NK-92 treated with Interleukin-12 subunit alpha and Interleukin-12 subunit beta, amount 100 ng/mL, for 24 hours (cell line): ENCODE data around the gene IMP4.

ENCODE experiments used
- DNase-seq: peaks from one replicate; lab custom pipeline; 2025; lab: John Stamatoyannopoulos, UW

The IMP4 gene

DNA sequence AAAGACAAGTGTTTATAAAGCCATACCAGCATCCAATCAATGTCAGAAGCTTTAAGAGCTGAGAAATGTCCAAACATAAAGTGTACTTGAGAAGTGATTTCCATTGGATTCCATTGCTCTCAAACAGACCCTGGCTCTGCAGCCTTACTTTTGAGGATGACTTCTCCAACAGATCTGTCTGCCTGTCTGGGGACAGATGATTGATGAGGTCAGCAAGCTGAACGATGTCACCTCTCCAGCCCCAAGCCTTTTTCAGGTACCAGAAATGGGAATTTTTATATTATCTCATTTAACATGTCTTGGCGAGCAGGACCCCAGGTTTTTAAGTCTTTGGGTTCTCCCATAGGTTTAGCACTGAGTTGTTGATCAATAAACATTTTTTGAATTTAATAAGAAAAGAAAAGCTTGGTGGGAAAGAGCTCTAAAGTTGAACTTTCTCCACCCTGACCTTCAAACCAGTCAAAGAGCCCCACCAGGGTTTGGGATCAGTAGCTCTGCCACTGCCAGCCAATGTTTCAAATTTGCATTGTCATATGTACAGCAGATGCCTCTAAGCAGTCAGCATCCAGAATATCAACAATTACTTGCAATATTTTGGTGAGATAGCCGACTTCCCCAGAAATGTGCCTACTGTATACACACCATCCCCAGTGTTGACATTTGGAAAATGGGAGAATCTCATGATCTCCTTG is 35.7 kb downstream of the IMP4 start:
- DNase-seq: no peak

DNA sequence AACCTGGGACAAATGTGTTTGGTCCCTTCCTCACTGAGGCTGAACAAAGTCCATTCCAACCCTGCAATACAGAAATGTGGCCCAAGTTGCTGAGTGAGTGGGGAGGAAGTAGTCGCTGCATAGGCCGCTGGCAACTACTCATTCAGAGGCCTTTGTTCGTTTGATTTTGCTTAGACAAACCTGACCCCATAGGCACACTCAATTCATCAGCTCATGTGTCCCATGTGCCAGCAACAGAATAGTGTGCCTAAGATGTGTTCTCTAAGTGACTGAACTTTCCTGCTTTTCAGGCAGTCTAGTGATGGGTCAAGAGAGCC is 36.2 kb downstream of the IMP4 start:
- DNase-seq: no peak

DNA sequence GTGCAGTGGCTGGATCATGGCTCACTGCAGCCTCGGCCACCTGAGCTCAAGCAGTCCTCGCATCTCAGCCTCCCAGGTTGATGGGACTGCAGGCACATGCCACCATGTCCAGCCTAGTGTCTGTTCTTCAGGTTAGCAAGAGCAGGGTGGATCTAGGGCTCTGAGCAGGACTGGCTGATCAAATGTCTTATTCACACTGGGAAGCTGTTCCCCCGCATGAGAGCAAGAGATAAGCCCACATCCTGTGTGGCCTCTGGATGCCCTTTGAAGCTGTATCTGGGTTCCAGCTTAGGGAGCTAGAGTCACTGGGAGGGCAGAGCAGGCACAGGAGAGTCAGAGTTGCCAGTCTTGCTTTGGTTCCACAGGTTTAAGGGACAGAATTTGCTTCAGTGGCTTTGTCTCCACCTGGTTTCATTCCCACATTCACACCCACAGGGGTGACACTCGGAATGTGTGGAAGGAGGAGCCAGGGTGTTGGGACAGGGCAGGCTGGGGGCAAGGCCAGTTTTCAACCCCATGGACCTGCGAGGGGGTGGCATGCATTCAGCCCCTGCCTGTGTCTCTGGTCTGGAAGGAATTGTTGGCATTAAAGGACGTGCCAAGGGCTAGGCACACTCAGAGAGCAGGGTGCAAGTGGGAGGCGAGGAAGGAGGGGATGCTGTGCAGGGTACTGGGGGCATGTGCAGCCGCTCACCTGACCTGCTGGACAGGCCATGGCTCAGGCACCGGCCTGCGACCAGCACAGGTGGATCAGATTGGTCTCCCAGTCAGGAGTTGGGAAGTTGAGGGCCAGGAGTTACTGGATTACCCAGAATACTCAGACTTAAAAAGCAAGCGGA is 37.6 kb downstream of the IMP4 start:
- DNase-seq: no peak

DNA sequence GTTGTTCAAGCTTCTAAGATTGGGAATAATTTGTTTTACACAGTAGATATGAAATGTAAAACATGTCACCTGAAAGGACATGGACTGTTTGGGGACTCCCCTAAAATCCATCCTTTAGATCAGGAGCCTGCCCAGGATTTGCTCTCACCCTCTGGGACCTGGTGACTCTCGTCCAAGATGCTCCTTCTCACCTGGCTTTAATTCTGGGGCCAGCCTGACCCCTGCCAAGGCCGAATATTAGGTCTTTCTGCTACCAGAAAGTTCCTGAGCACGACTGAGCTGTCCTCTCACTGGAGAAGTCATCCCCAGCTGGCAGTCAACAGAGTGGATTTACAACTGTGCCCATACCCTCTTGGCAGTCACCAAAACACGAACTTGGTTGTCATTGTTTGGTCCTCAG is 38.4 kb downstream of the IMP4 start:
- DNase-seq: no peak

DNA sequence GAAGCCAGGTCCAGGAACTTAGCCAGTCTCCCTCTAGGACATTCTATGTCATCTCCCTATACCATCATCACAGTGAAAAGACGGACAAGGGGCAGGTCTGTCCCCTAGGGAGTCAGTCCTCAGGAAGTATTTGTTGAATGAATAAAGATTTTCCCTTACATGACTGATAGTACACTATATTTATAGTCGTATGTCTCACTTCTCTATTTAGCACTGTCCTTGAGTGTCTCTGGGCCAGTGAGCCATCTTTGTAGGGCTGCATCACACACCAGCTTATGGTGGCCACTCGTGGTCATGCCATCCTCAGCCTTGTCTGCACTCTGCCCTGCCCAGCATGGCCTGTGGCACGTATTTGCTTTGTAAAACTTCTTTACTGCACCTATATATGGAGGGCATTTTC is 38.9 kb downstream of the IMP4 start:
- no peak for DNase-seq

DNA sequence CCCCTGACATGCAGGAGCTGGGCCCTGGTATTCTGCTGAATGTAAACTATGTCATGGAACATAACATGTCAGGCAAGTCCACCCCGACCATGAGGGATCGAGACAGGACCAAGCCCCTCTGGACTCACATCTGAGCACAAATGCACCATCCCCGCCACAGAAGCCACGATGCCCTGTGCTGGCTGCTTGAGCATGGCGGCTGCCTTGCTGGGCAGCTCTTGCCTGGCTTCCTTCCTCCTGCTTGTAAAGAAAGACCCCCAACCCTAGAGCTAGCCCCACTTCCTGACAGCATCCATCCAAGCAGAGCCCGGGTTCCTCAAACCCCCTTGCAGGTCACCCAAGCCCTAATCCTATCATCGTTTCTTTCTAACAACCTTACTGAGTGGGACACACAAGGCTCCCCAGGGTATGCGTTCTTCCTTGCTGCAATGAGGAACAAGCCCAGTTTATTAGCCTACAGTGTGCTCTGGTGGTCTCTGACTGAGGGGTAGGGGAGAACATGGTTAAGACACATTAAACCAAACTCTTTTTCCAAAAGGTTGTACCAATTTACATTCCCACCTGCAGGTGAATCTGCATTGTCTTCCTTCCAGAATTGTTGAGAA is 39.7 kb downstream of the IMP4 start:
- no peak for DNase-seq

DNA sequence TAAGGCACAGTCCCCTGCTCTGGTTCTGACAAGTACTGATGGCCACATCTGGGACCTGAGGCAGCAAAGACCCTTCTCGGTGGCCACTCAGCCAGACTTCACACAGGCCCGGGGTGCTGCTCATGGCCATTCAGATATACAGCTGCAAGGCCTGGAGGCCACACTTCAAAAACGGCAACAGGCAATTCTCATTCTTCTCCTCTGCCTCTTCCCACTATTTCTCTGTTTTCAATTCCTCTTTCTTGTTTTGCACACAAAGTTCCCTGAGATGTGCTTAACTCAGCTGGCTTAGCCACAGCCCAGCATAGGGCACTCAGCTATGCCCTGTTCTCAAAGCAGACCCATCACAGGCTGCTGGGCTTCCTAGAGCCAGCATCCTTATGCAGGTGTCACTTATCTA is 43.0 kb downstream of the IMP4 start:
- no peak for DNase-seq

DNA sequence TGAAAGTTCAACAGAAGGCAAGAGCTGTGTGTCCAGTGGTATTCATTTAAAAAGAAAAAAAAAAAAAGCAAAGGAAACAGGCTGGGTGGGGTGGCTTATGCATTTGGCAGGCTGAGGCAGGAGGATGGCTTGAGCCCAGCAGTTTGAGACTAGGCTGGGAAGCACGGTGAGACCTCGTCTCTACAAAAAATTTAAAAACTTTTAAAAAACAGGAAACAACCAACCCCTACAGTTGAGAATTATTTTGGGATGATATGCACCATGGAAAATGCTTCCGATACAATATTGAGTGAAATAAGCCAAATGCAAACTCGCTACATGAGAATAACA is 44.3 kb downstream of the IMP4 start:
- no peak for DNase-seq

DNA sequence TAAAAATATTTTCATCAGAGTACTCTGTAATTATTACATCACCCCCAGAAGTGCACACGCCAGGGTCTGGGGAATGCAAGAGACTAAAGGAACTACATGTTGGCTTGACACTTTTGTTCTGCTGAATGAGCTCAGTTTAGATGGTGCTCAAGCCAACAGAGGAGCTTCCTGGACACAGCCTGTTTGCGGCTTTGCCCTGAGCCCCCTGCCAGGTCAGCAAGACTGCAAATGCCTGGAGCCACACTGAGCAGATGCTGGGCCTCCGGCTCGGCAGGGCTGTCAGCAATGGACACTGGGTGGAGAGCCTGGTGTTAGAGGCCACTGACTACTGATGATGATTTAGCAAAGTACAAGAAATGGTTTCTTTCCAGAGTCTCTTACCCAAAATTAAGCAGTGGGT is 45.1 kb downstream of the IMP4 start:
- DNase-seq: no peak

DNA sequence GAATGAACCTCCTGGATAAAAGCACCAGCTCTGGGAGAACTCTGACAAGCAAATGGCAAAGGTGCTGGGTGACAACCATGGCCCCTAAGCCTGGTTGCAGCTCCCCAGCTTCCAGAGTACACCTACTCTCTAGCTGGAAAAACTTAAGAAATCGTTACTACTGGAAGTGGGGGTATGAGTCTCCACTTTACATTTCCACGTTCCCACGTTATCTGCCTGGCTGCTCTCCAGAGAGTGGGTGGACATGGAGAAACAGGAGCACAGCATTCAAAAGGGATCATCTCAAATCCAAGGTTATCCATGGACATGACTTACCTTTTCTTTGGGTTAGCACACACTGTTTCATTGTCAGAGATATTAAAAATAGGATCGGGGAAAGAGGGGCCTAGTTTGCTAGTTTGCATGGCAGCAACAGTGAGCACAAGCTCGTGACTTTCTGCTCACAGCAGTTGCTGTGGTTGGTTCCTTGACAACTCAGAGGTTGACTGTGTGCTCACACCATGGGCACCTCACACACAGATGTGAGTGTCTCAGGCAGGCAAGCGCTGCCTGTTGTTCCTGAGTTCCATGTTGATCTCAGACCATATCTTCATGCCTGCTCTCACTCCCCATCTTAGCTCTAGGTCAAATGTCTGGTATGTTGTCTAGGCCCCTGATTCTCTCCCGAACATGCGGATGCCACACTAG is 45.7 kb downstream of the IMP4 start:
- no peak for DNase-seq

DNA sequence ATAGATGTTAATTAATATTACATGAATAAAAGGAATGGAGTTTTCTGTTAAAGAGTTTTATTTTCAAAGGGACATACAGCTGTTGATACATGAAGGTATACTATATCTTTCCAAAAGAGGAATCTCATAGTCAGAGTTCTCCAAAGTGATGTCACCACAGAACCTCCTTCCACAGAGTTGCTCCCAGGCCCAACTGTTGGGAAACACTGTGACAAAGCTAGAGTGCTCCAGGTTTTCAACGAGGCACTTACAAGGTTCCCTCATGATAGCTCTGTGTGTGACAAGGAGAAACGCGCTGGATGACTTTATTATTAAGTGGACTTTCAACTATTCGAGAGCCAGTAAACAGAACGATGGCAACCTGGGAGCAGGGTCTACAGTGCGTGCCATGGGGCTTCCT is 46.7 kb downstream of the IMP4 start:
- DNase-seq: no peak

DNA sequence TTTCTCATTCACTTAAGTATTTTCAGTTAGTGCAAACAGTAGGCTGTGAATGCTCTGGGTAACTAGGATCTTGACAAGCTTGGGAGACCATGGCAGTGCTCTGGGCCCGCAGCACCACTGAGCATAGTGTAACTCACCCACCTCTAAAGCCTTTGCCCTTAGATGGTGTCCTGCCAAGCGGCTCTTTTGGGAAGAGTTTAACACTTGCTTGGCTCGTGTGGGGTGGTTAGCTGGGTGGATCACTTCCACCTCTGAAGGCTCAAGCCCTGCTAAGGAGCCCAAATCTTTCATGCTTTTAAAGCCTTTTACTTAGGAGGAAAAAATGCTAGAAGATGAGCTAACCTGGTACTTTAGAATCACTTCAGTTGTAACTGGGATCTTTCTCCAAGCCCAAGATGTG is 47.1 kb downstream of the IMP4 start:
- no peak for DNase-seq

DNA sequence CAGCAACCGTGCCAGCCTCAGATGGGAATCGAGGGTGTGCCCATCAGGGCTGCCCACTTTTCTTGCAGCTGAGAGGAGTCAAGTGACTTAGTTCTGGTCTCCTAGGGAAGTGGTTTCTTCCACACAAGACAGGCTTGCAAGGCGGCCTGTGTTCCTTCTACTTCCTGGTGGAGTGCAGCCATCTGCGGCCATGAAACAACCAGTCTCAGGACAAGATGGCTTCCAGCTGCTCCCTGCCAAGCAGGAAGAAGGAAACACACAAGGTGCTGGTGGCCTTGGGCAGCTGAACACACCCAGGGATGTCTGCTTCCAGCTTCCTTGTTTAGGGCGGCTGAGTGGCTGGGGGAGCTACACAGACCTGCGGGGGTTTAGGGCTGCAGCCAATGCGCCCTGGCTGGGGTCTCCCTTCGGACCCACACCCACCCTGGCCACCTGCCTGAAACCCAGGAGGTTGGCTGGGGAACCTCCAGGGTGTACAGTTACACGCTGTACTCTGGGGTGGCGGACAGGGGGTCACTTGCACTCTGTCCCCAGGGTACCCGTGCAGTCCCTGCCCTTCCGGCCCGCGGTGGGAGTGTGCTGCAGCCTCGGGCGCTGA is 47.9 kb downstream of the IMP4 start:
- DNase-seq: no peak

DNA sequence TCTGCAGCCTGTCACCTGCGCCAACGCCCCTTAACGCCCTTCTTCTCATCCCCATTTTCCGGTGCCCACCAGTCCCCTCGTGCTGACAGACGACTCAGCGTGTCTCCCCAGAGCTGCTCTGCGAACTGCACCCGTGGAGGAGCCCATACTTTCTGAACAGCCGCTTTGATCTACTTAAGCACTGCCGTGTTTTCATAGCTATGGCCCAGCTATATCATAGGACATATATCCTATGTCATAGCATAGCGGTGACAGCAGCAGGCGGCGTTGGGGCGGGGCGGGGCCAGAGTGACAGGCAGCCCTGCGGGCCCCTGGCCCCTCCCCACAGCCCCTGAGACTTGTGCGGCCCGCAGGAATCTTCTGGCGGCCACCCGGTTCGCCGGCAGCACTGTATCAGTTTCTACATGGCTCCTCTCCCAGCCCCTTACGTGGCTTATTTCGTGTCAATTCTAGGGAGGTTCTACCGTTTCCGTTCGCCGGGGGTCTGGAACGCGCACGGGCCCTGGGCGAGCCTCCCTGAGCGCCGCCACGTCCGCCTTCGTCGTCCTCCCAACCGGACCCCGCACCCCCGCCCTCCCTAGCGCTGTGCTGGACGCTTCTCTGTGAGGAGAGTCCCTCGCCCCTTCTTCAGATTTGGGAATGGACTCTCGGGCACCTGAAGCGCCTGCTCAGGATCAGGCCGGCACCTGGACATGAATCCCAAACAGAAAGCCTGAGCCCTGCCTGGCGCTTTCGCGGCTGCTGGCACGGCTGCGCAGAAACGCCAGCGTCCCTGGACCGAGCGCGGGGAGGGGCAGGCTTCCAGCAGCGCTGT is 48.6 kb downstream of the IMP4 start:
- DNase-seq: no peak

DNA sequence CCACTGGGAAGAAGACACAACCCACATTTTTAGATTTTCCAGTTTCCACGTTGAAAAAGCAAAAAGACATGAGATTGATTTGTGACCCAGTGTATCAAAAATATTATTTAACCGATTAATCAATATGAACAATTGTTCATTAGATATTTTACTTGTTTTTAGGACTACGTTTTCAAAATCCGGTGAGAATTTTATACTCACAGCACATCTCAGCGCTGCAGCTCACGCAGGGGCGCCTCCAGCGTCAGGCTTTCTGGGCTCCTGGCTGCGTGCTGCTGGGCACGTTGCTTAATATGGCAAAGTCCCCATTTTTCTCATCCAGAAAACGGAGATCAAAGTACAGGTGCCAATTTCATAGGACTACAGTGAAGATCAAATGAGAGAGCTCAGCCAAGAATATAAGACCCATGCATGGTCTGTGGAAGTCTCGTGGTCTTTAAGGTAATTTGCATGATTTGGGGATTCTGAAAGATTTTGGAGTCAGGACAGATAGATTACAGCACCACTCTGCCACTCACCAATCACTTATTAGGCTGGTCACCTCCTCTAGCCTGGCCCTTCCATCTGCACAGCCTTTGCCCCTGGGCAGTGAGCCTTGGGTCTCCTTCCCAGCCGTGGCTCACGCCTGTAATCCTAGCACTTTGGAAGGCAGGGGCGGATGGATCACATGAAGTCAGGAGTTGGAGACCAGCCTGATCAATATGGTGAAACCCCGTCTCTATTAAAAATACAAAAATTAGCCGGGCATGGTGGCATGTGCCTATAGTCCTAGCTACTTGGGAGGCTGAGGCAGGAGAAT is 49.4 kb downstream of the IMP4 start:
- no peak for DNase-seq

DNA sequence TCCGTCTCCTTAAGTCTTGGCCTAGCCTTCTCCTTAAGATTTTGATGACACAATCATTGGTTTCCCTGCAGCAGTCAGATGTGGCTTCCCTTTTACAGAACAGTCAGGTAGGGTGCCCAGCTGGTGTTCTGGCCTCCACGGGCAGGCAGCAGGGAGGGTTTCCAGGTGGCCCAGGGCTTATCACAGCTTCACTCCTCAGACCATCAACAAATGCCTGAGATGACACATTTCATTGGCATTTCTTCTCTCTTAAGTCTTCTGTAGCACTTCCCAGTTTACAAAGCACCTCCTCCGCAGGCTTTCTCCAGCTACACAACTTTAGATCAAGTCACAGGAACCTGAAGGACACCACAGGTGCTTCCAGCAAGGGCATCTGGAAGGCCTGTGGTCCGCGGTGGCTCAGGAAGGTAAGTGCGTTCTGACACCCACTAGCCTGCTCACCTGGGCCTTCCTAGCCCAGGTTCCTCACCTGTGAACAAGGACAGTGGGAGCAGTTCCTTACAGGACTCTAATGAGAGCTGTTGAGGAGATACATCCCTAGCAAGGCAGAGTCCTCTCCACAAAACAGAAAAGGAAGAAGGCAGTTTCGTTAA is 50.7 kb downstream of the IMP4 start:
- DNase-seq: no peak
